Measurements from ENCODE around the gene TMPRSS13. TPM values are rescaled to one million over a fixed set of nuclear protein-coding genes. Genes with fewer than 3 reads are reported as not detected.

The TMPRSS13 gene
- total RNA-seq, 1 donor from 2014 or later: 5.7 TPM

DNA sequence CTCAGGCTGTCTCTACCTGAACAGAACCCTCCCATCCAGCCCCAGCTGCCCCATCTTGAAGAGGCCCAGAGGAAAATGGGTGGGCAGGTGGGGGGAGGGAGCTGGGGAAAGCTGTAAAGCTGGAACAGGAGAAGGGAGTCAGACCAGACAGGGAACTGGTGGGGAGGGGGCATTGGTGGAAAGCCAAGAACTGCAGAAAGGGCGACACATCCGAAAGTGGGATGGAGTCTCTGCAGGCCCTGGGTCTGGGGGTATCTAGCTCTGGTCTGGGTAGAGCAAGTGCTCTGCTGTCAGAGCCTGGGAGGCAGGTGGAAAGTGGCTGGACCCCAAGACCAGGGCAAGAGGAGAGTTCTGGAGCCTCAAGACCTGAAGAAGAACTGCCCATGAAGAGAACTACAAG lies 7.7 kb downstream of the TMPRSS13 start:
- H3K36me3 Mint-ChIP-seq (ENCODE audit: insufficient read depth): no peaks in the 10 kb centered on the region
- no peaks in the 10 kb centered on the region for H3K4me1 Mint-ChIP-seq (ENCODE audit: low read depth)
- H3K27ac Mint-ChIP-seq: no peak overlapping the region
- peaks cover under 1% of the 10 kb centered on the region for H3K27me3 Mint-ChIP-seq
- H3K9me3 Mint-ChIP-seq (ENCODE audit: low read depth): no peaks in the 10 kb centered on the region
- no peak overlapping the region for H3K4me3 Mint-ChIP-seq (ENCODE audit: low read depth)
- TF ChIP-seq, protein P1, sequence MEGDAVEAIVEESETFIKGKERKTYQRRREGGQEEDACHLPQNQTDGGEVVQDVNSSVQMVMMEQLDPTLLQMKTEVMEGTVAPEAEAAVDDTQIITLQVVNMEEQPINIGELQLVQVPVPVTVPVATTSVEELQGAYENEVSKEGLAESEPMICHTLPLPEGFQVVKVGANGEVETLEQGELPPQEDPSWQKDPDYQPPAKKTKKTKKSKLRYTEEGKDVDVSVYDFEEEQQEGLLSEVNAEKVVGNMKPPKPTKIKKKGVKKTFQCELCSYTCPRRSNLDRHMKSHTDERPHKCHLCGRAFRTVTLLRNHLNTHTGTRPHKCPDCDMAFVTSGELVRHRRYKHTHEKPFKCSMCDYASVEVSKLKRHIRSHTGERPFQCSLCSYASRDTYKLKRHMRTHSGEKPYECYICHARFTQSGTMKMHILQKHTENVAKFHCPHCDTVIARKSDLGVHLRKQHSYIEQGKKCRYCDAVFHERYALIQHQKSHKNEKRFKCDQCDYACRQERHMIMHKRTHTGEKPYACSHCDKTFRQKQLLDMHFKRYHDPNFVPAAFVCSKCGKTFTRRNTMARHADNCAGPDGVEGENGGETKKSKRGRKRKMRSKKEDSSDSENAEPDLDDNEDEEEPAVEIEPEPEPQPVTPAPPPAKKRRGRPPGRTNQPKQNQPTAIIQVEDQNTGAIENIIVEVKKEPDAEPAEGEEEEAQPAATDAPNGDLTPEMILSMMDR (IDR thresholded peaks at IDR 0.05; ENCODE audit: unreplicated experiment): no peak
- DNase-seq (ENCODE audit: low spot score, unreplicated experiment): no peak

DNA sequence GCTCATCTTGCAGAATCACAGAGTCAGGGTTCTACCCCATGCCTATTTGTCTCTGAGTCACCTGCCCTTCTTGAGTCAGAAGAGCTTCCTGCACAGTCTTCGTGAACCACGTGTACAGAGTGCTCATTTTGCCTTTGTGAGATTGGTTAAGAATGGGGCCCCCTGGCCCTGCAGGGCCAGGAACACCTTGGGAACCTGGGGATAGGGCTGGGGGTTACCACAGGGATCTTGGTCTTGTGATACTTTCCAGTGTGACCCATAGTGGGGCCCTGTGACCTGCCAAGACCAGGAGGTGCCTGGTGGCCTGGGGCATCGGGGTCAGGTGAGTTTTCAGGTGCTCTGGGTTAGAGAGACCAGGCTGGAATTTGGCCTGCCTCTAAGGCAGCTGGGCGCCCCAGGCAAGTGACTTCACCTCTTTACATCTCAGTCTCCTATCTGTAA lies 9.4 kb downstream of the TMPRSS13 start:
- no peaks in the 10 kb centered on the region for H3K4me1 Mint-ChIP-seq (ENCODE audit: low read depth)
- TF ChIP-seq, protein P1 (IDR thresholded peaks at IDR 0.05; ENCODE audit: unreplicated experiment): no peak
- no peaks in the 10 kb centered on the region for H3K9me3 Mint-ChIP-seq (ENCODE audit: low read depth)
- no peak overlapping the region for H3K4me3 Mint-ChIP-seq (ENCODE audit: low read depth)
- no peak overlapping the region for H3K27ac Mint-ChIP-seq
- peaks cover 12% of the 10 kb centered on the region for H3K27me3 Mint-ChIP-seq
- no peak for DNase-seq (ENCODE audit: low spot score, unreplicated experiment)
- no peaks in the 10 kb centered on the region for H3K36me3 Mint-ChIP-seq (ENCODE audit: insufficient read depth)

DNA sequence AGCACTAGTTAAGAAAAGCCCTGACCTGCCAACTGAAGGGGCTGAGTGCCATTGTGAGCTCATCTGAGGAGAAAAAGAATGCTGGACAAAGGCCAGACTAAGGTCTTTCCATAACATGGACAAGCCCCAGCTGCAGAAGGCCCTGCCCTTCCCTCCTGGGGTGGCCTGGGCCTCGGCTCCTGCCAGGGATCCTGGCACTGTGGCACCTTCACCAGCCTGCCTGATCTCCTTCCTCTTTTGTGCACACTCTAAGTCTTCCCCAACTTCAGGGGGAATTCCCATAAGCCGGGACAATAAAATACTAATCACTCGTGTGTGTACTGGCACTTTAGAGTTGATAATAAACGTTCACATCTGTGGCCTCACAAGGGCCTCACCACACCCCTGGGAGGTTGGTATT lies 9.9 kb downstream of the TMPRSS13 start:
- no peak for DNase-seq (ENCODE audit: low spot score, unreplicated experiment)
- no peaks in the 10 kb centered on the region for H3K4me1 Mint-ChIP-seq (ENCODE audit: low read depth)
- no peaks in the 10 kb centered on the region for H3K36me3 Mint-ChIP-seq (ENCODE audit: insufficient read depth)
- no peak overlapping the region for H3K27ac Mint-ChIP-seq
- H3K4me3 Mint-ChIP-seq (ENCODE audit: low read depth): no peak overlapping the region
- TF ChIP-seq, protein P1 (IDR thresholded peaks at IDR 0.05; ENCODE audit: unreplicated experiment): no peak
- H3K27me3 Mint-ChIP-seq: peaks cover 13% of the 10 kb centered on the region
- H3K9me3 Mint-ChIP-seq (ENCODE audit: low read depth): no peaks in the 10 kb centered on the region

DNA sequence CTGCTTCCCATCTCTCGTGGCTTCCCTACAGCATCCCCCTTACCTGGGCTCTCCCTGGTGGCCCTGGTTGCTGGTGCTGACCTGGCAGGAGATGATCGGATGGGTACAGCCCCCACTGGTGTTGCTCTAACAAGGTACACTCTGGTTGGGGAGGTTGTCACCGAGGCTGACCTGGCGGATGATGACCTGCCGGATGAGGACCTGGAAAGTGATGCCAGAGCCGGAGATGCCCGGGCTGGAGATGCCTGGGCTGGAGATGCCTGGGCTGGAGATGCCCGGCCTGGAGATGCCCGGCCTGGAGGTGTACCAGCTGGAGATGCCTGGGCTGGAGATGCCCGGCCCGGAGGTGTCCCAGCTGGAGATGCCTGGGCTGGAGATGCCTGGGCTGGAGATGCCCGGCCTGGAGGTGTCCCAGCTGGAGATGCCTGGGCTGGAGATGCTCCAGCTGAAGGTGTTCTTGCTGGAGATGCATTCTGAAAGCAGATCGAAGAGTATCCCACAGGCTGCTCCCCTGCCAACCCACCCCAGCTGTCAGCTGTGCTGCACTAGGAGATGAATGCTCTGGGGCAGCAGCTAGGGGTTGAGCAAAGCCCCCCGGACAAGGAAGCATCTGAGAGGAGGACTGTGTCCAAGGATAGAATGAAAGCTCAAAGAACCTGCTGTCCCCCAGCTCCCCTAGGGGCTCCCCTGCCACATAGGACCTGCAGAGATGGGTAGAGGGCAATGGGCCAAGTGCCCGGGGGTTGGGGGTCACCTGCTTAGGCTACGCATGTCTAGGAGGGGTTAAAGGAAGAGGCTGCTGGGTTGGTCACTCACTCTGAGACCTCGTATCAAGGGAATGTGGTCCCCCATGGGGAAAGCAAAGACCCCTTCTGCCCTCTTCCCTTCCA lies 10.6 kb downstream of the TMPRSS13 start:
- TF ChIP-seq, protein P1 (IDR thresholded peaks at IDR 0.05; ENCODE audit: unreplicated experiment): no peak
- H3K27me3 Mint-ChIP-seq: peaks cover 13% of the 10 kb centered on the region
- no peaks in the 10 kb centered on the region for H3K36me3 Mint-ChIP-seq (ENCODE audit: insufficient read depth)
- H3K4me3 Mint-ChIP-seq (ENCODE audit: low read depth): no peak overlapping the region
- H3K9me3 Mint-ChIP-seq (ENCODE audit: low read depth): no peaks in the 10 kb centered on the region
- no peak for DNase-seq (ENCODE audit: low spot score, unreplicated experiment)
- H3K27ac Mint-ChIP-seq: no peak overlapping the region
- H3K4me1 Mint-ChIP-seq (ENCODE audit: low read depth): no peaks in the 10 kb centered on the region

DNA sequence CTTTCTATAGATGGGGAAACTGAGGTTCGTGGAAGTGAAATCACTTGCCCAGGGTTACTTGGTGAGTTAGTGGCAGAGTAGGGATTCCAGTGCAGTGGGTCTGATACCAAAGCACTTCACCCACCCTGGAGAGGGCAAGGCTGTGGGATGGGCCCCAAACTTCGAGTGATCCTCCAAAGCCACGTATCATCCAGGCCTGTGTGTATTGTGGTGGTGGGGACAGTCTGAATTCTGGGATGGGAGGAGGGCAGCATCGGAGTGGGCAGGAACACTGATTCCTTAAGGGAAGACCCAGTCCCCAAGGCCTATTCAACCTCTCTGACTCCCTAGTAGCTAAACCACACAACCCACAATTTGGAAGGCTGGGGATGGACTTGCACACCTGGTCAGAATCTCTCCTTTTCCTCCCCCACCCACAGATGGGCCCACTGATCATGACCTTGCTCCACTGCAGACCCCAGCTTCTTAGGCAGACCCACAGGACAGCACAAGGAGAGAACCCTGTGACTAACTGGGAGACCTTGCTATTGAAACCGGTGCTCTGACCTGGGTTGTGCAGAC lies 11.5 kb downstream of the TMPRSS13 start:
- peaks cover 13% of the 10 kb centered on the region for H3K27me3 Mint-ChIP-seq
- H3K27ac Mint-ChIP-seq: no peak overlapping the region
- TF ChIP-seq, protein P1 (IDR thresholded peaks at IDR 0.05; ENCODE audit: unreplicated experiment): no peak
- H3K4me1 Mint-ChIP-seq (ENCODE audit: low read depth): no peaks in the 10 kb centered on the region
- H3K4me3 Mint-ChIP-seq (ENCODE audit: low read depth): no peak overlapping the region
- no peak for DNase-seq (ENCODE audit: low spot score, unreplicated experiment)
- no peaks in the 10 kb centered on the region for H3K36me3 Mint-ChIP-seq (ENCODE audit: insufficient read depth)
- H3K9me3 Mint-ChIP-seq (ENCODE audit: low read depth): no peaks in the 10 kb centered on the region

Data from progenitor cell of endocrine pancreas (in vitro differentiated cells).